AG04449 (cell line): ENCODE measurements around the gene MAD1L1.

Source experiments
- CTCF ChIA-PET: fragments of 350-600 bp; formaldehyde crosslinking; extraction: SDS; loops from one replicate; lab custom pipeline; 2021; ENCODE audit warnings: antibody characterized with exemption; lab: Yijun Ruan, JAX
- POLR2A ChIA-PET: fragments of 400-600, 350-600 bp; formaldehyde crosslinking; extraction: SDS; loops from one replicate; lab custom pipeline; 2020; ENCODE audit warnings: antibody characterized with exemption, inconsistent platforms; lab: Yijun Ruan, JAX
- DNase-seq: peaks from one replicate; pipeline ENCODE4 v3.0.0-alpha.2; 2010; ENCODE audit warnings: low read depth, low spot score
- H3K4me3 ChIP-seq: 2 replicates; pipeline ENCODE4 v1.5.1; 2011; ENCODE audit warnings: low read depth, mild to moderate bottlenecking, control low read depth, low read length
- CTCF ChIP-seq: IDR thresholded peaks from one replicate; pipeline ENCODE4 v1.5.1; 2011; ENCODE audit warnings: mild to moderate bottlenecking, moderate library complexity, low read length, control low read depth, inconsistent platforms; ENCODE audit not compliant: insufficient read depth; ENCODE audit errors: missing control alignments

Gene MAD1L1

GRCh38 chr7:2118056-2118455 is 114.7 kb downstream of the MAD1L1 start:
- H3K4me3 ChIP-seq = no peak overlapping the region
- POLR2A ChIA-PET = no interaction called here
- CTCF ChIA-PET = interaction anchor here (1.6 kb wide), 1 partner anchor 13 kb away, joined by 8 read pairs; no protein-coding TSS in a partner anchor
- DNase-seq = no peak
- TF ChIP-seq CTCF = no peak

GRCh38 chr7:2117646-2118045 is 115.1 kb downstream of the MAD1L1 start:
- CTCF ChIA-PET = interaction anchor here (1.6 kb wide), 1 partner anchor 13 kb away, joined by 8 read pairs; no protein-coding TSS in a partner anchor
- POLR2A ChIA-PET = no interaction called here

GRCh38 chr7:2116989-2117591 is 115.7 kb downstream of the MAD1L1 start:
- ChIA-PET POLR2A (no interaction called here), CTCF (interaction anchor here (1.6 kb wide), 1 partner anchor 12 kb away, joined by 8 read pairs; no protein-coding TSS in a partner anchor)
- TF ChIP-seq CTCF = no peak
- H3K4me3 ChIP-seq = no peak overlapping the region
- no peak for DNase-seq

More at GRCh38 chr7:2117646-2118045, 115.1 kb downstream of the MAD1L1 start:
- DNase-seq = no peak
- TF ChIP-seq CTCF = no peak
- no peak overlapping the region for H3K4me3 ChIP-seq

GRCh38 chr7:2116448-2116810 is 116.3 kb downstream of the MAD1L1 start:
- no peak overlapping the region for H3K4me3 ChIP-seq
- TF ChIP-seq CTCF = no peak
- ChIA-PET CTCF (interaction anchor here (1.6 kb wide), 1 partner anchor 12 kb away, joined by 8 read pairs; no protein-coding TSS in a partner anchor), POLR2A (no interaction called here)
- DNase-seq = no peak

- POLR2A ChIA-PET = no interaction called here
Measured at GRCh38 chr7:2115760-2116447, 116.8 kb downstream of the MAD1L1 start.

More at GRCh38 chr7:2115760-2116447, 116.8 kb downstream of the MAD1L1 start:
- TF ChIP-seq CTCF = no peak
- no peak overlapping the region for H3K4me3 ChIP-seq
- CTCF ChIA-PET = no interaction called here
- no peak for DNase-seq
